GM12891 (cell line): Measurements from ENCODE around the gene DEGS1.

Source experiments
- POLR2A ChIP-seq: IDR thresholded peaks from 2 replicates; pipeline ENCODE4 v1.6.1; 2011; ENCODE audit warnings: low read depth, low read length, control low read depth
- POLR2AphosphoS5 ChIP-seq: IDR thresholded peaks from 2 replicates; pipeline ENCODE4 v1.6.1; 2011; ENCODE audit warnings: low read depth, low read length, control low read depth
- POU2F2 ChIP-seq: IDR thresholded peaks from 2 replicates; pipeline ENCODE4 v1.6.1; 2011; ENCODE audit warnings: low read depth, mild to moderate bottlenecking, control low read depth, low read length, moderate library complexity
- SPI1 ChIP-seq: IDR thresholded peaks from 2 replicates; pipeline ENCODE4 v1.6.1; 2011; ENCODE audit warnings: low read depth, low read length, control low read depth
- TAF1 ChIP-seq: IDR thresholded peaks from 2 replicates; pipeline ENCODE4 v1.6.1; 2011; ENCODE audit warnings: low read depth, low read length, control low read depth

GRCh38 chr1:224237119-224237881, 54.3 kb downstream of the DEGS1 start:
- no peak for TF ChIP-seq POLR2AphosphoS5
- TF ChIP-seq POLR2A: no peak
- TF ChIP-seq TAF1: no peak
- TF ChIP-seq SPI1: no peak
- no peak for TF ChIP-seq POU2F2
